Activated naive CD4-positive, alpha-beta T cell treated with anti-CD3 and anti-CD28 coated beads for 36 hours (primary cell): ENCODE measurements around the gene SMIM29. TPM values are rescaled to one million over a fixed set of nuclear protein-coding genes. Genes with fewer than 3 reads are reported as not detected.
"Not testable (repeated sequence)": the region's sequence is repeated elsewhere in the genome, so short reads cannot be mapped to it uniquely, and the experiment has no call there.

ENCODE experiments used
- CTCF ChIA-PET: fragments of 350-600 bp; sonication (Branson Sonifier 250); formaldehyde crosslinking; loops from one replicate; lab custom pipeline; 2021; ENCODE audit warnings: antibody characterized with exemption; lab: Charles Lee
- DNase-seq: peaks from one replicate; pipeline ENCODE4 v3.0.0-alpha.2; 2020
- H3K27ac Mint-ChIP-seq: one replicate; pipeline ENCODE4 v1.8.0; 2021; ENCODE audit warnings: mild to moderate bottlenecking, mixed read lengths
- H3K27me3 Mint-ChIP-seq: one replicate; pipeline ENCODE4 v1.8.0; 2021; ENCODE audit warnings: low read depth, mixed read lengths
- H3K36me3 Mint-ChIP-seq: one replicate; pipeline ENCODE4 v1.8.0; 2021; ENCODE audit warnings: low read depth, mixed read lengths
- H3K4me1 Mint-ChIP-seq: one replicate; pipeline ENCODE4 v1.8.0; 2021; ENCODE audit warnings: low read depth, mixed read lengths
- H3K4me3 Mint-ChIP-seq: one replicate; pipeline ENCODE4 v1.8.0; 2021; ENCODE audit warnings: mild to moderate bottlenecking, moderate library complexity, mixed read lengths
- H3K9me3 Mint-ChIP-seq: one replicate; pipeline ENCODE4 v1.8.0; 2021; ENCODE audit warnings: mixed read lengths
- intact Hi-C: fragments of 100-400 bp; cut with micrococcal nuclease; formaldehyde crosslinking; loops from one replicate; pipeline ENCODE4 v1.15.1; 2023
- total RNA-seq, 2 experiments: library from RNA; stranded (reverse); gene quantifications; one replicate each; pipeline ENCODE4 v1.2.3, GENCODE V29; 2021

Gene SMIM29
- total RNA-seq, 2 experiments from 2014 or later: 11.7 to 13.8 TPM

- Mint-ChIP-seq H3K9me3 (no peaks in the 10 kb centered on the region), H3K27ac (no peak overlapping the region), H3K4me1 (peaks cover 6% of the 10 kb centered on the region), H3K4me3 (no peak overlapping the region), H3K27me3 (no peaks in the 10 kb centered on the region), H3K36me3 (peaks cover 4% of the 10 kb centered on the region)
- intact Hi-C loops: no loop called here
- CTCF ChIA-PET: no interaction called here
- no peak for DNase-seq
Observed at GRCh38 chr6:34276881-34277762, 28.3 kb upstream of the SMIM29 start.

GRCh38 chr6:34276191-34276590, 27.4 kb upstream of the SMIM29 start:
- intact Hi-C loops: no loop called here
- H3K36me3 Mint-ChIP-seq: peaks cover 4% of the 10 kb centered on the region
- H3K27ac Mint-ChIP-seq: no peak overlapping the region
- peaks cover 6% of the 10 kb centered on the region for H3K4me1 Mint-ChIP-seq
- H3K9me3 Mint-ChIP-seq: no peaks in the 10 kb centered on the region
- H3K27me3 Mint-ChIP-seq: no peaks in the 10 kb centered on the region
- CTCF ChIA-PET: no interaction called here
- no peak overlapping the region for H3K4me3 Mint-ChIP-seq
- DNase-seq: no peak

- Mint-ChIP-seq H3K4me3 (no peak overlapping the region), H3K27ac (no peak overlapping the region), H3K9me3 (no peaks in the 10 kb centered on the region), H3K4me1 (peaks cover 6% of the 10 kb centered on the region), H3K27me3 (no peaks in the 10 kb centered on the region), H3K36me3 (peaks cover 4% of the 10 kb centered on the region)
- CTCF ChIA-PET: no interaction called here
- DNase-seq: no peak
- intact Hi-C loops: no loop called here
Observed at GRCh38 chr6:34275128-34275804, 26.5 kb upstream of the SMIM29 start.

GRCh38 chr6:34274129-34274528, 25.3 kb upstream of the SMIM29 start:
- no peak overlapping the region for H3K4me3 Mint-ChIP-seq
- H3K9me3 Mint-ChIP-seq: no peaks in the 10 kb centered on the region
- intact Hi-C loops: no loop called here
- peaks cover 6% of the 10 kb centered on the region for H3K4me1 Mint-ChIP-seq
- no peak for DNase-seq
- CTCF ChIA-PET: no interaction called here
- no peaks in the 10 kb centered on the region for H3K36me3 Mint-ChIP-seq
- no peaks in the 10 kb centered on the region for H3K27me3 Mint-ChIP-seq
- no peak overlapping the region for H3K27ac Mint-ChIP-seq

- no peak overlapping the region for H3K4me3 Mint-ChIP-seq
- H3K36me3 Mint-ChIP-seq: no peaks in the 10 kb centered on the region
- intact Hi-C loops: no loop called here
- no peak for DNase-seq
- H3K9me3 Mint-ChIP-seq: no peaks in the 10 kb centered on the region
- H3K4me1 Mint-ChIP-seq: peaks cover 6% of the 10 kb centered on the region
- CTCF ChIA-PET: no interaction called here
- no peaks in the 10 kb centered on the region for H3K27me3 Mint-ChIP-seq
- no peak overlapping the region for H3K27ac Mint-ChIP-seq
Observed at GRCh38 chr6:34273242-34273805, 24.5 kb upstream of the SMIM29 start.

GRCh38 chr6:34272013-34272926, 23.5 kb upstream of the SMIM29 start:
- H3K27ac Mint-ChIP-seq: no peak overlapping the region
- H3K27me3 Mint-ChIP-seq: no peaks in the 10 kb centered on the region
- no peak overlapping the region for H3K4me3 Mint-ChIP-seq
- no peaks in the 10 kb centered on the region for H3K9me3 Mint-ChIP-seq
- no peaks in the 10 kb centered on the region for H3K36me3 Mint-ChIP-seq
- intact Hi-C loops: no loop called here
- DNase-seq: no peak
- CTCF ChIA-PET: no interaction called here
- H3K4me1 Mint-ChIP-seq: peaks cover 6% of the 10 kb centered on the region

- CTCF ChIA-PET, H3K4me1 Mint-ChIP-seq, DNase-seq, H3K4me3 Mint-ChIP-seq, H3K9me3 Mint-ChIP-seq, H3K27ac Mint-ChIP-seq, H3K36me3 Mint-ChIP-seq, intact Hi-C loops, H3K27me3 Mint-ChIP-seq: not testable (repeated sequence)
Observed at GRCh38 chr6:34269658-34270341, 21.0 kb upstream of the SMIM29 start.

- not testable (repeated sequence) for H3K4me1 Mint-ChIP-seq
Observed at GRCh38 chr6:34269132-34269531, 20.3 kb upstream of the SMIM29 start.

GRCh38 chr6:34267746-34268145, 18.9 kb upstream of the SMIM29 start:
- no peak for DNase-seq
- Mint-ChIP-seq H3K27ac (no peak overlapping the region), H3K9me3 (peaks cover 2% of the 10 kb centered on the region), H3K36me3 (peaks cover 3% of the 10 kb centered on the region), H3K4me3 (no peak overlapping the region), H3K27me3 (no peaks in the 10 kb centered on the region), H3K4me1 (no peaks in the 10 kb centered on the region)
- CTCF ChIA-PET: interaction anchor here (1.0 kb wide), 1 partner anchor 16 kb away, joined by 3 read pairs; no protein-coding TSS in a partner anchor
- intact Hi-C loops: no loop called here

More at GRCh38 chr6:34269132-34269531, 20.3 kb upstream of the SMIM29 start:
- DNase-seq, intact Hi-C loops, CTCF ChIA-PET, H3K9me3 Mint-ChIP-seq, H3K36me3 Mint-ChIP-seq, H3K27me3 Mint-ChIP-seq, H3K27ac Mint-ChIP-seq, H3K4me3 Mint-ChIP-seq: not testable (repeated sequence)

GRCh38 chr6:34263484-34263883, 14.7 kb upstream of the SMIM29 start:
- H3K27me3 Mint-ChIP-seq, H3K9me3 Mint-ChIP-seq, CTCF ChIA-PET, DNase-seq, H3K4me3 Mint-ChIP-seq, H3K27ac Mint-ChIP-seq, H3K36me3 Mint-ChIP-seq, intact Hi-C loops, H3K4me1 Mint-ChIP-seq: not testable (repeated sequence)

GRCh38 chr6:34260576-34261267, 11.9 kb upstream of the SMIM29 start:
- intact Hi-C loops: no loop called here
- DNase-seq: no peak
- Mint-ChIP-seq H3K27ac (no peak overlapping the region), H3K4me1 (no peaks in the 10 kb centered on the region), H3K9me3 (peaks cover 2% of the 10 kb centered on the region), H3K27me3 (no peaks in the 10 kb centered on the region), H3K4me3 (no peak overlapping the region), H3K36me3 (peaks cover 3% of the 10 kb centered on the region)
- CTCF ChIA-PET: interaction anchor here (0.9 kb wide), 1 partner anchor 11 kb away, joined by 3 read pairs; no protein-coding TSS in a partner anchor
